HepG2 (cell line): ENCODE results near the gene MGAT2. TPM values are rescaled to one million over a fixed set of nuclear protein-coding genes. Genes with fewer than 3 reads are reported as not detected.

ENCODE experiments used
- ATAC-seq: fragments of 200-7000 bp; cut with Tn5 transposase; 3 replicates; pipeline ENCODE4 v1.9.1; 2020; ENCODE audit warnings: mild to moderate bottlenecking, moderate library complexity
- BruUV-seq: library from RNA; stranded (reverse); fragments of 400-500 nt; replicated peaks from 2 replicates; lab custom pipeline; 2021; lab: Mats Ljungman, UMichigan
- CTCF ChIA-PET: fragments of 300-600 bp; formaldehyde crosslinking; extraction: SDS; loops from one replicate; lab custom pipeline; 2021; ENCODE audit warnings: low total read pairs, inconsistent platforms, low intra/inter-chr PET ratio; lab: Yijun Ruan, JAX
- POLR2A ChIA-PET: fragments of 350-600 bp; sonication (Branson Sonifier 250); formaldehyde crosslinking; loops from one replicate; lab custom pipeline; 2020; ENCODE audit warnings: antibody characterized with exemption, inconsistent platforms; lab: Yijun Ruan, JAX
- DNase-seq: peaks from one replicate; pipeline ENCODE4 v3.0.0-alpha.2; 2015; ENCODE audit warnings: low spot score
- FAIRE-seq: peaks from 3 replicates; lab custom pipeline; 2011; peaks lifted over from hg19 to GRCh38; lab: Jason Lieb, UNC
- H2AFZ ChIP-seq: one replicate; pipeline ENCODE4 v1.6.1; 2011; ENCODE audit warnings: low read length, inconsistent platforms
- H3K27ac ChIP-seq: fragments of 300-600 bp; 3 replicates; pipeline ENCODE4 v1.8.0; 2011; ENCODE audit warnings: mixed run types, mild to moderate bottlenecking, mixed read lengths, low read length, inconsistent platforms; ENCODE audit not compliant: insufficient read depth; ENCODE audit errors: extremely low read length
- H3K27me3 ChIP-seq, 2 experiments: fragments of 200-600 bp in 1 of 2; 2 replicates in 1 of 2; 3 replicates in 1 of 2; pipeline versions ENCODE4 v1.6.0 to v1.8.0; 2011; ENCODE audit warnings: low read length in 2 of 2, mild to moderate bottlenecking in 2 of 2, moderate library complexity in 2 of 2, inconsistent platforms in 1 of 2; ENCODE audit not compliant: insufficient read depth in 2 of 2, control insufficient read depth in 1 of 2
- H3K36me3 ChIP-seq, 2 experiments: fragments of 200-600 bp in 1 of 2; replicated peaks in 1 of 2; 2 replicates in 1 of 2; 3 replicates in 1 of 2; pipeline versions ENCODE4 v1.5.1 to v1.8.0; 2011; ENCODE audit warnings: low read length in 2 of 2, inconsistent platforms in 1 of 2; ENCODE audit not compliant: insufficient read depth in 2 of 2, control insufficient read depth in 1 of 2
- H3K4me1 ChIP-seq: 2 replicates; pipeline ENCODE4 v1.5.1; 2012; ENCODE audit warnings: low read length, inconsistent platforms; ENCODE audit not compliant: insufficient read depth
- H3K4me2 ChIP-seq: 2 replicates; pipeline ENCODE4 v1.6.0; 2011; ENCODE audit warnings: low read depth, low read length, inconsistent platforms
- H3K4me3 ChIP-seq, 3 experiments: fragments of 200-600 bp in 1 of 3; sonication (generic), shearing (Covaris generic) in 1 of 3; replicated peaks in 1 of 3; 2 replicates each; pipeline ENCODE4 v1.5.1; 2011 to 2016; ENCODE audit warnings: low read length in 3 of 3, inconsistent platforms in 2 of 3, low read depth in 2 of 3, mild to moderate bottlenecking in 2 of 3, control low read depth in 1 of 3, mixed read lengths in 1 of 3; ENCODE audit not compliant: insufficient read depth in 1 of 3
- H3K79me2 ChIP-seq: one replicate; pipeline ENCODE4 v1.6.1; 2011; ENCODE audit warnings: low read length, inconsistent platforms; ENCODE audit not compliant: insufficient read depth
- H3K9ac ChIP-seq: 2 replicates; pipeline ENCODE4 v1.6.0; 2011; ENCODE audit warnings: mild to moderate bottlenecking, low read depth, low read length, inconsistent platforms; ENCODE audit not compliant: insufficient read depth
- H3K9me3 ChIP-seq: 2 replicates; pipeline ENCODE4 v1.5.1; 2012; ENCODE audit warnings: mild to moderate bottlenecking, low read length
- H4K20me1 ChIP-seq: 2 replicates; pipeline ENCODE4 v1.6.0; 2011; ENCODE audit warnings: inconsistent platforms, mild to moderate bottlenecking, low read length, moderate library complexity; ENCODE audit not compliant: insufficient read depth
- ATRX ChIP-seq: sonication (generic); formaldehyde crosslinking; IDR thresholded peaks from 2 replicates; pipeline ENCODE4 v1.4.0; 2020; ENCODE audit warnings: missing genetic modification reagents, borderline replicate concordance
- FOXK1 ChIP-seq: sonication (generic); formaldehyde crosslinking; IDR thresholded peaks from 2 replicates; pipeline ENCODE4 v1.4.0; 2020; ENCODE audit warnings: low read depth, missing genetic modification reagents, borderline replicate concordance
- MBD4 ChIP-seq: IDR thresholded peaks from 2 replicates; pipeline ENCODE4 v1.6.1; 2012; ENCODE audit warnings: low read length, inconsistent platforms, borderline replicate concordance
- NFYB ChIP-seq: sonication (generic); formaldehyde crosslinking; IDR thresholded peaks from 2 replicates; pipeline ENCODE4 v1.4.0; 2020; ENCODE audit warnings: missing genetic modification reagents
- POLR2A ChIP-seq, 2 experiments: IDR thresholded peaks; 2 replicates each; pipeline ENCODE4 v1.6.1; 2011; ENCODE audit warnings: low read depth in 2 of 2, low read length in 2 of 2, mild to moderate bottlenecking in 1 of 2, moderate library complexity in 1 of 2; ENCODE audit not compliant: insufficient read depth in 1 of 2
- ZNF124 ChIP-seq: sonication (generic); formaldehyde crosslinking; IDR thresholded peaks from 2 replicates; pipeline ENCODE4 v1.4.0; 2020; ENCODE audit warnings: missing genetic modification reagents
- ZNF317 ChIP-seq: sonication (generic); formaldehyde crosslinking; IDR thresholded peaks from 2 replicates; pipeline ENCODE4 v1.5.0; 2020; ENCODE audit warnings: mild to moderate bottlenecking, missing genetic modification reagents
- ZNF383 ChIP-seq: sonication (generic); formaldehyde crosslinking; IDR thresholded peaks from 2 replicates; pipeline ENCODE4 v1.4.0; 2020; ENCODE audit warnings: missing genetic modification reagents, mild to moderate bottlenecking, borderline replicate concordance
- WGBS: methylation state at CpG from one replicate; pipeline ENCODE4 v1.1.6; 2017; ENCODE audit warnings: low lambda C conversion rate; 5-methylcytosine and 5-hydroxymethylcytosine counted together
- in situ Hi-C: cut with HindIII; loops from 2 replicates; pipeline ENCODE4 v1.10.0; 2017; ENCODE audit warnings: low pct_unique_long_range_greater_than_20kb; ENCODE audit not compliant: extremely low pct_ligation_motif_present
- intact Hi-C: fragments of 100-400 bp; cut with micrococcal nuclease; formaldehyde crosslinking; loops from one replicate; pipeline ENCODE4 v1.10.0; 2022; ENCODE audit not compliant: unreplicated experiment
- polyA plus RNA-seq, 8 experiments: library from polyadenylated mRNA; depleted of rRNA in 3 of 8; stranded (reverse) in 7 of 8; unstranded in 1 of 8; fragments of >200 nt; fragmentation: Illumina TruSeq in 4 of 8; extraction: Trizol in 4 of 8; gene quantifications; 2 replicates each; pipeline versions ENCODE4 v1.2.1 to v1.2.3, GENCODE V29; 2011 to 2016; ENCODE audit warnings: low read depth in 4 of 8, missing spikeins in 1 of 8, mixed read lengths in 1 of 8; ENCODE audit not compliant: insufficient read depth in 1 of 8
- total RNA-seq, 5 experiments: library from RNA; depleted of rRNA; stranded (reverse); fragments of >200 nt; fragmentation: Illumina TruSeq; extraction: Trizol; gene quantifications; 2 replicates each; pipeline ENCODE4 v1.2.3, GENCODE V29; 2016; ENCODE audit warnings: low read depth in 1 of 5
- TF ChIP-seq, protein P1 (sequence below): sonication (generic); formaldehyde crosslinking; IDR thresholded peaks from 2 replicates; pipeline ENCODE4 v1.5.1; 2020; ENCODE audit warnings: mild to moderate bottlenecking, missing genetic modification reagents, moderate library complexity
- TF ChIP-seq, protein P2 (sequence below): IDR thresholded peaks from 2 replicates; pipeline ENCODE4 v1.6.1; 2016
- TF ChIP-seq, protein P3 (sequence below): sonication (generic); formaldehyde crosslinking; IDR thresholded peaks from 2 replicates; pipeline ENCODE4 v1.4.0; 2020; ENCODE audit warnings: missing genetic modification reagents
- TF ChIP-seq, protein P4 (sequence below), 2 experiments: sonication (generic) in 1 of 2; formaldehyde crosslinking in 1 of 2; IDR thresholded peaks; 2 replicates each; pipeline versions ENCODE4 v1.4.0 to v1.6.1; 2018 to 2020; ENCODE audit warnings: missing genetic modification reagents in 2 of 2, borderline replicate concordance in 1 of 2, low read depth in 1 of 2, mild to moderate bottlenecking in 1 of 2, missing biosample characterization in 1 of 2

MGAT2 gene
- total and polyA plus RNA-seq, 2 of the 13 experiments (the other 11 are each of a cell fraction or from before 2014, with no cell fraction given): 12.9 to 51.9 TPM

DNA sequence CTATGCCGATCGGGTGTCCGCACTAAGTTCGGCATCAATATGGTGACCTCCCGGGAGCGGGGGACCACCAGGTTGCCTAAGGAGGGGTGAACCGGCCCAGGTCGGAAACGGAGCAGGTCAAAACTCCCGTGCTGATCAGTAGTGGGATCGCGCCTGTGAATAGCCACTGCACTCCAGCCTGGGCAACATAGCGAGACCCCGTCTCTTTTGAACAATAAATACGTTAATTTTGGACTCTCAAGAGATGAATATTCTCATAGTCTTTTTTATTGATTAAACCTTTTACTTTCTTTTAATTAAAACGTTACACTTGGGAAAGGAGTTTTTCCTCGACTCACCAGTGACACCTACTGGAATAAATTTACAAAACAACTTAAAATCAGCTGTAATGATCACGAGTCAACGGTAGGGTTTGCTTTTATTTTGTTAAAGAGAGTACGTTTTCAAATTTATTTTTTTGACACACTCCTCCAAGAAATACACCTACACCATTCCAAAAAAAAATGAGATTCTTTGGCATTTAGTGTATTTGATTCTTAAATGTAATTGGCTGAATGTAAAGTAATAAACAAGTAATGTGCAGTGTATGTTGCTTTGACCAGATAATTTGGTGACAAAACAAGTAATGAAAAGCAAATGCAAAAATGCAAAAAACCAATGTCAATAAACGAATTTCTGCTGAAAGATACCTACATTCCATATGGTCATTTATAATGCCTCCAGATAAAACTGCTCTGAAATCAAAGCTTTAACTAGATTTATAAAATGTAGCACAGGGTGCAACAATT is 33.7 kb upstream of the MGAT2 start (continued):
- TF ChIP-seq ATRX (no peak), MBD4 (no peak), FOXK1 (CRISPR knock-in tag) (no peak), NFYB (CRISPR knock-in tag) (no peak)
- TF ChIP-seq, protein P1, sequence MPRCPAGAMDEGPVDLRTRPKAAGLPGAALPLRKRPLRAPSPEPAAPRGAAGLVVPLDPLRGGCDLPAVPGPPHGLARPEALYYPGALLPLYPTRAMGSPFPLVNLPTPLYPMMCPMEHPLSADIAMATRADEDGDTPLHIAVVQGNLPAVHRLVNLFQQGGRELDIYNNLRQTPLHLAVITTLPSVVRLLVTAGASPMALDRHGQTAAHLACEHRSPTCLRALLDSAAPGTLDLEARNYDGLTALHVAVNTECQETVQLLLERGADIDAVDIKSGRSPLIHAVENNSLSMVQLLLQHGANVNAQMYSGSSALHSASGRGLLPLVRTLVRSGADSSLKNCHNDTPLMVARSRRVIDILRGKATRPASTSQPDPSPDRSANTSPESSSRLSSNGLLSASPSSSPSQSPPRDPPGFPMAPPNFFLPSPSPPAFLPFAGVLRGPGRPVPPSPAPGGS: no peak
- TF ChIP-seq, protein P2, sequence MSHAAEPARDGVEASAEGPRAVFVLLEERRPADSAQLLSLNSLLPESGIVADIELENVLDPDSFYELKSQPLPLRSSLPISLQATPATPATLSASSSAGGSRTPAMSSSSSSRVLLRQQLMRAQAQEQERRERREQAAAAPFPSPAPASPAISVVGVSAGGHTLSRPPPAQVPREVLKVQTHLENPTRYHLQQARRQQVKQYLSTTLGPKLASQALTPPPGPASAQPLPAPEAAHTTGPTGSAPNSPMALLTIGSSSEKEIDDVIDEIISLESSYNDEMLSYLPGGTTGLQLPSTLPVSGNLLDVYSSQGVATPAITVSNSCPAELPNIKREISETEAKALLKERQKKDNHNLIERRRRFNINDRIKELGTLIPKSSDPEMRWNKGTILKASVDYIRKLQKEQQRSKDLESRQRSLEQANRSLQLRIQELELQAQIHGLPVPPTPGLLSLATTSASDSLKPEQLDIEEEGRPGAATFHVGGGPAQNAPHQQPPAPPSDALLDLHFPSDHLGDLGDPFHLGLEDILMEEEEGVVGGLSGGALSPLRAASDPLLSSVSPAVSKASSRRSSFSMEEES (CRISPR knock-in tag): no peak

DNA sequence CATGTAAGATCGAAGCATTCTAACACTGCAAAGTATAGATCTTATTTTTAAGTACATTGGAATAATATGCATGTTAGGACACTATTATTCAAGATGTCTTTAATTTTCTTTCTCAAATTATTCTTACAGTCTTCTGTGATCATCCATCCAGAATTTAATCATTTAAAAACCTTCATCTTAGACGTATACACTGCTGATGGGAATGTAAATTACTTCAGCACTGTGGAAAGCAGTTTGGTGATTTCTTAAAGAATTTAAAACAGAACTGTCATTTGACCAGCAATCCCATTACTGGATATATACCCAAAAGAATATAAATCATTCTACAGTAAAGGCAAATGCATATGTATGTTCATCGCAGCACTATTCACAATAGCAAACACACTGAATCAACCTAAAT is 31.2 kb upstream of the MGAT2 start:
- WGBS: 82% methylated on average over 3 of the region's 3 CpGs
- POLR2A ChIA-PET: interaction anchor here (0.7 kb wide), 1 partner anchor 9 kb away, joined by 3 read pairs; the partner anchor contains the start of gene LRR1
- no peak for TF ChIP-seq ZNF383 (CRISPR knock-in tag)
- no peak for TF ChIP-seq ZNF124
- TF ChIP-seq POLR2A (IDR thresholded peaks at IDR 0.05; ENCODE audit: insufficient read depth in 1 of 2, low read depth in 2 of 2, low read length in 2 of 2): no peak
- TF ChIP-seq, protein P3, sequence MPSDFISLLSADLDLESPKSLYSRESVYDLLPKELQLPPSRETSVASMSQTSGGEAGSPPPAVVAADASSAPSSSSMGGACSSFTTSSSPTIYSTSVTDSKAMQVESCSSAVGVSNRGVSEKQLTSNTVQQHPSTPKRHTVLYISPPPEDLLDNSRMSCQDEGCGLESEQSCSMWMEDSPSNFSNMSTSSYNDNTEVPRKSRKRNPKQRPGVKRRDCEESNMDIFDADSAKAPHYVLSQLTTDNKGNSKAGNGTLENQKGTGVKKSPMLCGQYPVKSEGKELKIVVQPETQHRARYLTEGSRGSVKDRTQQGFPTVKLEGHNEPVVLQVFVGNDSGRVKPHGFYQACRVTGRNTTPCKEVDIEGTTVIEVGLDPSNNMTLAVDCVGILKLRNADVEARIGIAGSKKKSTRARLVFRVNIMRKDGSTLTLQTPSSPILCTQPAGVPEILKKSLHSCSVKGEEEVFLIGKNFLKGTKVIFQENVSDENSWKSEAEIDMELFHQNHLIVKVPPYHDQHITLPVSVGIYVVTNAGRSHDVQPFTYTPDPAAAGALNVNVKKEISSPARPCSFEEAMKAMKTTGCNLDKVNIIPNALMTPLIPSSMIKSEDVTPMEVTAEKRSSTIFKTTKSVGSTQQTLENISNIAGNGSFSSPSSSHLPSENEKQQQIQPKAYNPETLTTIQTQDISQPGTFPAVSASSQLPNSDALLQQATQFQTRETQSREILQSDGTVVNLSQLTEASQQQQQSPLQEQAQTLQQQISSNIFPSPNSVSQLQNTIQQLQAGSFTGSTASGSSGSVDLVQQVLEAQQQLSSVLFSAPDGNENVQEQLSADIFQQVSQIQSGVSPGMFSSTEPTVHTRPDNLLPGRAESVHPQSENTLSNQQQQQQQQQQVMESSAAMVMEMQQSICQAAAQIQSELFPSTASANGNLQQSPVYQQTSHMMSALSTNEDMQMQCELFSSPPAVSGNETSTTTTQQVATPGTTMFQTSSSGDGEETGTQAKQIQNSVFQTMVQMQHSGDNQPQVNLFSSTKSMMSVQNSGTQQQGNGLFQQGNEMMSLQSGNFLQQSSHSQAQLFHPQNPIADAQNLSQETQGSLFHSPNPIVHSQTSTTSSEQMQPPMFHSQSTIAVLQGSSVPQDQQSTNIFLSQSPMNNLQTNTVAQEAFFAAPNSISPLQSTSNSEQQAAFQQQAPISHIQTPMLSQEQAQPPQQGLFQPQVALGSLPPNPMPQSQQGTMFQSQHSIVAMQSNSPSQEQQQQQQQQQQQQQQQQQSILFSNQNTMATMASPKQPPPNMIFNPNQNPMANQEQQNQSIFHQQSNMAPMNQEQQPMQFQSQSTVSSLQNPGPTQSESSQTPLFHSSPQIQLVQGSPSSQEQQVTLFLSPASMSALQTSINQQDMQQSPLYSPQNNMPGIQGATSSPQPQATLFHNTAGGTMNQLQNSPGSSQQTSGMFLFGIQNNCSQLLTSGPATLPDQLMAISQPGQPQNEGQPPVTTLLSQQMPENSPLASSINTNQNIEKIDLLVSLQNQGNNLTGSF: no peak
- TF ChIP-seq ATRX: no peak
- no peak for TF ChIP-seq ZNF317 (CRISPR knock-in tag)
- TF ChIP-seq, protein P4, sequence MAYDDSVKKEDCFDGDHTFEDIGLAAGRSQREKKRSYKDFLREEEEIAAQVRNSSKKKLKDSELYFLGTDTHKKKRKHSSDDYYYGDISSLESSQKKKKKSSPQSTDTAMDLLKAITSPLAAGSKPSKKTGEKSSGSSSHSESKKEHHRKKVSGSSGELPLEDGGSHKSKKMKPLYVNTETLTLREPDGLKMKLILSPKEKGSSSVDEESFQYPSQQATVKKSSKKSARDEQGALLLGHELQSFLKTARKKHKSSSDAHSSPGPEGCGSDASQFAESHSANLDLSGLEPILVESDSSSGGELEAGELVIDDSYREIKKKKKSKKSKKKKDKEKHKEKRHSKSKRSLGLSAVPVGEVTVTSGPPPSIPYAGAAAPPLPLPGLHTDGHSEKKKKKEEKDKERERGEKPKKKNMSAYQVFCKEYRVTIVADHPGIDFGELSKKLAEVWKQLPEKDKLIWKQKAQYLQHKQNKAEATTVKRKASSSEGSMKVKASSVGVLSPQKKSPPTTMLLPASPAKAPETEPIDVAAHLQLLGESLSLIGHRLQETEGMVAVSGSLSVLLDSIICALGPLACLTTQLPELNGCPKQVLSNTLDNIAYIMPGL (CRISPR knock-in tag; IDR thresholded peaks at IDR 0.05; ENCODE audit: borderline replicate concordance in 1 of 2, low read depth in 1 of 2): no peak

More for the DNA sequence above, 31.2 kb upstream of the MGAT2 start:
- no peak for ATAC-seq
- Histone ChIP-seq H3K4me1 (peaks cover 39% of the 10 kb centered on the region), H3K36me3 (peaks cover under 1 to 3% of the 10 kb centered on the region in 2 experiments; a peak in 2 of 5 replicates), H2AFZ (no peak overlapping the region), H4K20me1 (peaks cover 16% of the 10 kb centered on the region; the same call in 1 of the 2 replicates), H3K27me3 (no peaks in the 10 kb centered on the region; a peak in 1 of 5 replicates), H3K4me3 (no peak overlapping the region), H3K79me2 (peaks cover 17% of the 10 kb centered on the region), H3K4me2 (no peak overlapping the region), H3K9me3 (no peaks in the 10 kb centered on the region), H3K9ac (no peak overlapping the region), H3K27ac (no peak overlapping the region)
- CTCF ChIA-PET: no interaction called here
- intact Hi-C loops (no loop called here), in situ Hi-C loops (no loop called here)
- BruUV-seq: no TSS peak
- DNase-seq: no peak
- no peak for FAIRE-seq
